Activated T-helper 1 cell treated with anti-CD3 and anti-CD28 coated beads, Interleukin-12 subunit alpha, Interleukin-12 subunit beta, Interleukin-2, Interleukin-4 antibody, amounts not matched to agents 30 ng/mL and 10 ng/mL and 1 ng/mL, durations not matched to agents 14 hours and 24 hours and 36 hours (primary cell): ENCODE measurements around the gene RABGEF1. TPM values are rescaled to one million over a fixed set of nuclear protein-coding genes. Genes with fewer than 3 reads are reported as not detected.
"Not testable (repeated sequence)": the region's sequence is repeated elsewhere in the genome, so short reads cannot be mapped to it uniquely, and the experiment has no call there.

Experiments
- DNase-seq: peaks from one replicate; pipeline ENCODE4 v3.0.0; 2021; ENCODE audit warnings: low spot score
- H3K27ac Mint-ChIP-seq: one replicate; pipeline ENCODE4 v1.8.0; 2021; ENCODE audit warnings: mild to moderate bottlenecking, mixed read lengths
- H3K27me3 Mint-ChIP-seq: one replicate; pipeline ENCODE4 v1.8.0; 2022; ENCODE audit warnings: mild to moderate bottlenecking, moderate library complexity, mixed read lengths; ENCODE audit not compliant: insufficient read depth
- H3K36me3 Mint-ChIP-seq: one replicate; pipeline ENCODE4 v1.8.0; 2021; ENCODE audit warnings: low read depth, mixed read lengths
- H3K4me1 Mint-ChIP-seq: one replicate; pipeline ENCODE4 v1.8.0; 2021; ENCODE audit warnings: low read depth, mixed read lengths
- H3K4me3 Mint-ChIP-seq: one replicate; pipeline ENCODE4 v1.8.0; 2021; ENCODE audit warnings: mild to moderate bottlenecking, moderate library complexity, mixed read lengths
- H3K9me3 Mint-ChIP-seq: one replicate; pipeline ENCODE4 v1.8.0; 2021; ENCODE audit warnings: mixed read lengths
- intact Hi-C: fragments of 100-400 bp; cut with micrococcal nuclease; formaldehyde crosslinking; loops from one replicate; pipeline ENCODE4 v1.15.1; 2024
- total RNA-seq: library from RNA; stranded (reverse); gene quantifications from 2 replicates; pipeline ENCODE4 v1.2.3, GENCODE V29; 2022

Gene RABGEF1
- total RNA-seq, 1 donor from 2014 or later = 27.8 TPM

DNA sequence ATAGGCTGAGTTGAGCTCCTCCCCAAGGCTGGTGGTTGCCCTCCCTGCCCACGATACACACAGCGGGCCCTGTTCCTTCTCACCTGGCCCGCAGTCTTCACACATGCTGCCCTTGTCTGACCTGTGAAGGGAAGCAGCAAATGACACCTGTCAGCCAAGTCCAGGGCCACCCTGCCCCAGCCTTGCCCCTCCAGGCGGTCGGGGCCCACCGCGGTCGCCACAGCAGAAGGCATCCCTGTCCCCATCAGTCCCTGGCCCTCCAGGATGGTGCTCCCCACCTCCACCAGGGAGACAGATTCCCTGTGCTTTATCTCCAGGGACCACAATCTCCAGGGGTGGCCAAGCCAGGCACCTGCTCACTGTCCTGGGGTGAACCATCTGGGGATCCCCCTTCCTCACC lies 99.3 kb downstream of the RABGEF1 start:
- intact Hi-C loops = loop anchor here (10.0 kb wide), 1 partner anchor 465 kb away; no protein-coding TSS in a partner anchor
- H3K4me1 Mint-ChIP-seq = peaks cover 8% of the 10 kb centered on the region
- peaks cover 4% of the 10 kb centered on the region for H3K9me3 Mint-ChIP-seq
- no peak overlapping the region for H3K4me3 Mint-ChIP-seq
- H3K36me3 Mint-ChIP-seq = no peaks in the 10 kb centered on the region
- H3K27ac Mint-ChIP-seq = no peak overlapping the region
- no peak for DNase-seq
- H3K27me3 Mint-ChIP-seq = peaks cover 8% of the 10 kb centered on the region

DNA sequence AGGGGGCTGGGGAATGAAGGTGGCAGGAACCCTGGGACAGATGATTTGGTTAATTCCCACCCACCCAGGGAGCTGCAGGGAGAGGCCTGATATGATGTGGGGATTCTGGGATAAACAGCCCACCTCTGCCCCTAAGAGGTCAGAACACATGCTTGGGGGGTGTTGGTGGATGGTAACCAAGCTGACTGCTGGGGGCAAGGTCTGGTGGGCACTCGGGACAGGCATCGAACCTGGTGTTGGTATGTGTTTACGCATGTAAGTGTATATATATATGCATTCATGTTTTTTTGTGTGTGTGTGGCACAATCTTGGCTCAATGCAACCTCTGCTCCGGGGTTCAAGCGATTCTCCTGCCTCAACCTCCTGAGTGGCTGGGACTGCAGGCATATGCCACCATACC lies 99.8 kb downstream of the RABGEF1 start:
- Mint-ChIP-seq H3K4me3 (no peak overlapping the region), H3K27ac (no peak overlapping the region)
- intact Hi-C loops = loop anchor here (10.0 kb wide), 1 partner anchor 464 kb away; no protein-coding TSS in a partner anchor

DNA sequence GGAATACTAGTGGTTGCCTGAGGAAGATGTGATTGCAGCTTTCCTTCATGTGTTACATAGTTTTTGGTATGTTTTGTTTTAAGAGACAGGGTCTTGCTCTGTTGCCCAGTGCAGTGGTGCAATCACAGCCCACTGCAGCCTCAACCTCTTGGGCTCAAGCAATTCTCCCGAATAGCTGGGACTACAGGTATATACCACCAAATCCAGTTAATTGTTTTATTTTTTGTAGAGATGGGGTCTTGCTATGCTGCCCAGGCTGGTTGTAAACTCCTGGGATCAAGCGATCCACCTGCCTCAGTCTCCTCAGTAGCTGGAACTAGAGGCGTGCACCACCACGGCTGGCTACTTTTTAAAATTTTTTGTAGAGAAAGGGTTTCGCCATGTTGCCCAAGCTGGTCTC lies 101.4 kb downstream of the RABGEF1 start:
- H3K4me3 Mint-ChIP-seq = no peak overlapping the region
- peaks cover 12% of the 10 kb centered on the region for H3K4me1 Mint-ChIP-seq
- peaks cover under 1% of the 10 kb centered on the region for H3K9me3 Mint-ChIP-seq
- no peak for DNase-seq
- peaks cover 8% of the 10 kb centered on the region for H3K27me3 Mint-ChIP-seq
- intact Hi-C loops = loop anchor here (10.0 kb wide), 1 partner anchor 463 kb away; no protein-coding TSS in a partner anchor
- no peak overlapping the region for H3K27ac Mint-ChIP-seq
- no peaks in the 10 kb centered on the region for H3K36me3 Mint-ChIP-seq

More for the DNA sequence above, 99.8 kb downstream of the RABGEF1 start:
- no peaks in the 10 kb centered on the region for H3K36me3 Mint-ChIP-seq
- H3K27me3 Mint-ChIP-seq = peaks cover 8% of the 10 kb centered on the region
- no peak for DNase-seq
- H3K9me3 Mint-ChIP-seq = peaks cover 4% of the 10 kb centered on the region
- peaks cover 12% of the 10 kb centered on the region for H3K4me1 Mint-ChIP-seq

DNA sequence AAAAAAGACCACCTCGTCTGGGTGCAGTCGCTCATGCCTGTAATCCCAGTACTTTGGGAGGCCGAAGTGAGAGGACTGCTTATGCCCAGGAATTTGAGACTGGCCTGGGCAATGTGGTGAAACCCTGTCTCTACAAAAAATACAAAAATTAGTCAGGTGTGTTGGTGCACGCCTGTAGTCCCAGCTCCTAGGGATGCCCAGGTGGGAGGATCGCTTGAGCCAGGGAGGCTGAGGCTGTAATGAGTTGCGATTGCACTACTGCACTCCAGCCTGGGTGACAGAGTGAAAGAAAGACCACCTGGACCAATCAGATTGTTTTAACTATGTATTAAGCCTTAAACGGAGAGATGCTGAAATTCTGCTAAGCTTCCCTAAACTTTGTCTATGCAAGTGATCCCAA lies 103.0 kb downstream of the RABGEF1 start:
- not testable (repeated sequence) for H3K27ac Mint-ChIP-seq, H3K9me3 Mint-ChIP-seq, DNase-seq, H3K36me3 Mint-ChIP-seq, H3K27me3 Mint-ChIP-seq
- Mint-ChIP-seq H3K4me1 (peaks cover 18% of the 10 kb centered on the region), H3K4me3 (peak overlapping the region; percentile 90)
- intact Hi-C loops = loop anchor here (10.0 kb wide), 1 partner anchor 461 kb away; no protein-coding TSS in a partner anchor

DNA sequence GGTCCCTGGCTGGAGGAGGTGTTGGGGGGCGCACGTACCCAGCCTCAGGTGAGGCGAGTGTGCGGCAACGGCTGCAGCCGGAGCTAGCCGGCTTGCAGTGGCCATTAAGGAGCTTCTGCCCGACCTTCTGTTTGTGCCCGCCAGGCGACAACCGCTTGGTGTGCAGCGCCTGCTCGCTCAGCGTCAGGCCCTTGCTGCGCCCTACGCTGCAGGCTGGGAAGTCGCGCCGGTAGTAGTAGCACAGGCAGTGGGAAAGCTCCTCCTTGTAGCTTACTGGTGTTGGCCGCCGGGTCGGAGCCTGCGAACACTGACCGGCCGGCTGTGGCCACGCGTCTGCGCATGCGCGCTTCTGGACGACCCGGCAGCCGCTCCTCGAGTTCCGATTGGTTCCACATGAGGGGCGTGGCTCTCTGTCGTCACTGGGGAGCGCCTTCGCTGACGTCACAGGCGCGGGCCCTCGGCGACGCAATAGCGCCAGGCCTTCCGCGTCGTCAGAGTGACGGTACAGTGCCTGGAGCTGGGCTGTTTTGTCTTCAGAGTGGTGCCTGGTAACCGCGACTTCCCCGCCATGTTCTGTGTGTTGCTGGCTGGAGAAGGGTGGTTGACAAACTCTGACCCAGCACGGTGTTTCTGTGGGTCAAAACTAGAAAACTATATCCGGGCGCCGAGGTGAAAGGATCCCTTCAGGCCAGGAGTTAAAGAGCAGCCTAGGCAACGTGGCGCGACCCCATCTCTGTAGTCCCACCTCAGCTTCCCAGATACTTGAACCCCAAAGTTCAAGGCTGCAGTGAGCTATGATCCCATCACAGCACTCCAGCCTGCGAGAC lies 104.2 kb downstream of the RABGEF1 start:
- Mint-ChIP-seq H3K9me3 (no peaks in the 10 kb centered on the region), H3K4me1 (peaks cover 19% of the 10 kb centered on the region), H3K36me3 (no peaks in the 10 kb centered on the region), H3K4me3 (peak overlapping the region; percentile 90), H3K27me3 (peaks cover 8% of the 10 kb centered on the region), H3K27ac (peak overlapping the region; percentile 98)
- DNase-seq = peak; percentile 99
- intact Hi-C loops = loop anchor here (1.0 to 10.0 kb wide), 10 partner anchors 16 to 1094 kb away; partner anchors contain the start of genes RABGEF1, TMEM248 and TYW1

DNA sequence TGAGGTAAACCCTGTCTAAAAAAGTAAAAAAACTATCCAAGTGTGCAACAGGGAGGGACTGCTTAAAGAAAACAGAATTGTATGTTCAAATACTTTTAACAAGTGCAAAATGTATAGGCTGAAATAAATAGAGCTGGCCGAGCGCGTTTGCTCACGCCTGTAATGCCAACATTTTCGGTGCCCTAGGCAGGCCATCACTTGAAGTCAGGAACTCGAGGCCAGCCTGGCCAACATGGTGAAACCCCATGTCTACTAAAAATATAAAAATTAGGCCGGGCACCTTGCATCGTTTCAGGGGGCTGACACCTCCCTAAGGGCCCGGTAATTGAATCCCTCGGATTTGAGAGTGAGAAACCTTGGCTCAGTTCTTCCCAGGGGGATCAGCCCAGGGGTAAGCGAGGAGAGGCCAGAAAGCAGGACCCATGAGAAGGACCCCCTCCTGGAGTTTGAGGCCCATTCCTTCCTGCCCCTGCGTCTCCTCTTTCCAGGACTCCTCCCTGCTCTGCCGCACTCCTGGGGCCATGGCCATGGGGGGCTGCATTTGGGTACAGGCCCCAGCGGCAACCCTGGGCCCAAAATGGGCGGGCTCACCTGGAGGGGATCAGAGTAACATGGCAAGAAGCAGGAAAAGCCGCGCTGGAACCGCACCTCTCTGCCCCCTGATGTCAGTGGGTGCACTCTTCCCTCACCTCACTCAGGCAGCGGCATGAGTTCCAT lies 105.0 kb downstream of the RABGEF1 start:
- Mint-ChIP-seq H3K4me3 (peak overlapping the region; percentile 90), H3K27ac (peak overlapping the region; percentile 98), H3K27me3 (peaks cover 8% of the 10 kb centered on the region), H3K4me1 (peaks cover 19% of the 10 kb centered on the region), H3K9me3 (no peaks in the 10 kb centered on the region), H3K36me3 (no peaks in the 10 kb centered on the region)
- intact Hi-C loops = loop anchor here (1.0 to 10.0 kb wide), 4 partner anchors 49 to 1095 kb away; no protein-coding TSS in a partner anchor
- no peak for DNase-seq

DNA sequence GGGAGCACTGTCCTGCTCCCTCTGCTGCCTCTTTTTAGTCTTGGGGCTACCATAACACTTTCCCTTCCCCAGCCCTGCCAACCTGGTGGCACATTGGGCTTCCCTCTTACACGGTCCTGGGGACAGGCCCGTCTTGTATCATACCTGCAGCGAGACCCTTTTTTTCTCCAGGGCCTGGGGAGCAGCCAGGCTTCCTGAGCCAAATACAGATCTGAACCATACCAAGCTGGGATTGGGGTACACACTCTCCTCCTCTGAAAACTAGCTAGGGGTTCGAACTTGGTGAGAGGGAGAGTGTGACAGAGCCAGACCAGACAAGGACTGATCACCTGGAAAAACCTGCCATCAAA lies 105.5 kb downstream of the RABGEF1 start:
- Mint-ChIP-seq H3K4me3 (peak overlapping the region; percentile 90), H3K27ac (peak overlapping the region; percentile 98), H3K4me1 (peaks cover 19% of the 10 kb centered on the region)
- not testable (repeated sequence) for H3K27me3 Mint-ChIP-seq, DNase-seq, H3K9me3 Mint-ChIP-seq, H3K36me3 Mint-ChIP-seq
- intact Hi-C loops = loop anchor here (10.0 kb wide), 1 partner anchor 459 kb away; no protein-coding TSS in a partner anchor

DNA sequence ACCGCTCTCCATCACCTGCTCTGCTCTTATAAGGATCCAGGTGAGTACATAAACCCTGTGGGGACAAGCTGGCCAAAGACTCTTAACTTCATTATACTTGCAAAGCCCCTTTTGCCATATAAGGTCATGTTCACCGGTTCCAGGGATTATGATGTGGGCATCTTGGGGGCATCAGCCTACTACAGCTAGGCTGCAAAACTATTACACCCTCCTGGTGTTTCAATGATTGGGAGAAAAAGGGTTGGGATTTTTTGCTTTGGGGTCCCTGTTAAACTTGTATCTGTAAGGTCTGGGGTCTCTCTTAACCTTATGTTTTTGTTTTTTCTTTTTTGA lies 107.0 kb downstream of the RABGEF1 start:
- H3K27ac Mint-ChIP-seq, H3K36me3 Mint-ChIP-seq, H3K4me3 Mint-ChIP-seq, H3K27me3 Mint-ChIP-seq, H3K9me3 Mint-ChIP-seq, DNase-seq: not testable (repeated sequence)
- intact Hi-C loops = loop anchor here (10.0 kb wide), 1 partner anchor 457 kb away; no protein-coding TSS in a partner anchor
- peaks cover 19% of the 10 kb centered on the region for H3K4me1 Mint-ChIP-seq

DNA sequence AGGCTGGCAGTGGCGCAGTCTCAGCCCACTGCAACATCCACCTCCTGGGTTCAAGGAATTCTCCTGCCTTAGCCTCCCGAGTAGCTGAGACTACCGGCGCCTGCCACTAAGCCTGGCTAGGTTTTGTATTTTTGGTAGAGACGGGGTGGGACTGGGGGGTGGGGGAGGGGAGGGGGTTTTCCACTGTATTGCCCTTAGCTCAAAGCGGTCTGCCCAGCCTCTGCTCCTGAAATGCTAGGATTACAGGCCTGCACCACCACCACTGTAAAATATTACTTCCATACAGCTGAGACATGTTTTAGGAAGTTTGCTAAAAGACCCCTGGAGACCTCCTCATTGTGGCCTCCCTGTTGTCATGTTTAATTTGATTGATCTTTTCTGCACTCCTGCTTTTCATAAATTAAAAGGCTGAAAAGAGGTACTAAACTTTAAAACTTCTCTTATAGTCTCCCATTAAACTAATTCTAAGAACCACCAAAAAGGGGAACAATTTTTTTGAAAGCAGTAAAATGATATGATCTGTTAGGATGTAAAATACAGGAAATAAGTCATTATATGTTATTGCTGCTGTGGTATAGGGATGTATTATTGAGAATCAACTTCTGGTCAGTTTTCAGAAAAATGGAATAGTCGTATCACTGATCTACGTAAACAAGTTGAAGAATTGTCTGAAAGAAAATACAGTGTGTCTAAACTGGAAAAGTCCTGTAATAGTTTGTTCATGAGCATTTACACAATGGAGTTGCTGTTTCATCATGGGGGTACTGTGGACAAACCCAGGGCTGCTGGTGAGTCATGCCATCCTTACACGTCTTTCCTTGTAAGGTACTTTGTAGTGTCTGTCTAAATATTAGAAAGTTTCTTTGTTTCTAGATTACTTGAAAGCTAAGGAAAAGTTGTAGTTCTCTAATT lies 107.6 kb downstream of the RABGEF1 start:
- Mint-ChIP-seq H3K36me3 (no peaks in the 10 kb centered on the region), H3K27ac (peak overlapping the region; percentile 75), H3K4me1 (peaks cover 19% of the 10 kb centered on the region), H3K9me3 (no peaks in the 10 kb centered on the region), H3K27me3 (peaks cover 4% of the 10 kb centered on the region), H3K4me3 (no peak overlapping the region)
- no peak for DNase-seq
- intact Hi-C loops = loop anchor here (10.0 kb wide), 1 partner anchor 457 kb away; no protein-coding TSS in a partner anchor

DNA sequence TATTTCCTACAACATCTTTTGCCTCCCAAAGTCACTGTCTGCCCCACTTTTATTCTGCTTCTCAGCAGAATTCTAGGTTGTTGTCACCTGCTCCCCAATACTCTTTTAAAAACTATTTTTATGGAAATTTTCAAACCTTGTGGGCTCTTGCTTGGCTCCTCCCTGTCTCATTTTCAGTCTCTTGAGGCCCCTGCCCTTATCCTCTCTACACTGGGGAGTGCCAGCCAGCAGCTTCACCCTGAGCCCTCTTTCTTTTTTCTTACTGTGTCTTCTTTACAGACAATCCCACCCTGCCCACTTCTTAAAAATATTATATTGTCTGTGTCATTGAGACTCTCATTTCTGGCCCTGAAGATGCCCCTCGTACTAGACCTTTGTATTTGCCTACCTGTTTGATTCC lies 118.8 kb downstream of the RABGEF1 start:
- intact Hi-C loops = no loop called here
- DNase-seq = no peak
- Mint-ChIP-seq H3K36me3 (peaks cover 5% of the 10 kb centered on the region), H3K4me1 (peaks cover 21% of the 10 kb centered on the region), H3K9me3 (no peaks in the 10 kb centered on the region), H3K27me3 (no peaks in the 10 kb centered on the region), H3K27ac (peak overlapping the region; percentile 99), H3K4me3 (peak overlapping the region; percentile 72)

DNA sequence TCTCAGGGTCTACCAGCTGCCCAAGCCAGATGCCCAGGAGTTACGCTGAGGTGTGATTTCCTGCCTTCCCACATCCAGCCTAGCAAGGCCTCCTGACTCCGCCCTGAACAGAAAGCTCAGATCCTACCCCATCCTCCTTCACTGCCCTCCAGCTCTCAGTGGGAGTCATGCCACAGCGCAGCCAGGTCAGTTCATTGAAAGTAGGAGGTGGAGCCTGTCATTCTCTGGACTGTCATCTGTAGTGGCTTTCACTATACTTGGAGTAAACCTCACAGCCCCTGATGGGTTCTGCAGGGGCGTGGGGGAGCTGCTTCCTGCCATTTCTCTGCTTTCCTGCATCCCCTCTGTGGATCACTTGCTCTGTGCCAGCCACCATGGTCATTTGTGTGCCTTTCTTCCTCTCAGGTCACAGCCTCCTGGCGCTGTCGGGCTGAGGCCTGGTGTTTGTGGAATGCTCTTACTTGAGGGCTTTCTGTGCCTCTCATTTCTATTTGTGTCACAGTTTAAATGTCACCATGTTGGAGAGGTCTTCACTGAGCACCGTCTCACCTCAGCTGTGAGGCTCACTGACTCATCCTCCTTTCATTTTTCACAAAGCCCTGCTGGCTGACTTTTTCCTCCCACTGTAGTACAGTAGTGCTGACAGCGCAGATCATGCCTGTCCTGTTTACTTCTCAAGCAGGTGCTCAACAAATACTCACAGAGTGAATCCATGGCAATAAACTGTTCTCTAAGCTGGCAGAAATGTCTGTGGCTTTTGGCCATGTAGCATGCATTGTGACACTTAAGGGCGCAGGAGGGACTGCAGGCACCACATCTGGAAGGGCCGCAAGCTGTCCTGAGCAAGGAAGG lies 119.5 kb downstream of the RABGEF1 start:
- peak; percentile 14 for DNase-seq
- Mint-ChIP-seq H3K9me3 (no peaks in the 10 kb centered on the region), H3K4me3 (peak overlapping the region; percentile 72), H3K27me3 (no peaks in the 10 kb centered on the region), H3K4me1 (peaks cover 21% of the 10 kb centered on the region), H3K36me3 (peaks cover 5% of the 10 kb centered on the region), H3K27ac (peak overlapping the region; percentile 99)
- intact Hi-C loops = loop anchor here (1.0 to 2.0 kb wide), 4 partner anchors 9 to 61 kb away; partner anchors contain the start of gene TMEM248
